ENCODE measurements around the gene BCL2L2. TPM values are rescaled to one million over a fixed set of nuclear protein-coding genes. Genes with fewer than 3 reads are reported as not detected.

The BCL2L2 gene
- total and polyA plus RNA-seq, 2 donors (not counting 1 experiment from before 2014, with no cell fraction given): 5.4 to 17.8 TPM

GRCh38 chr14:23281247-23281646 is 25.4 kb upstream of the BCL2L2 start:
- Histone ChIP-seq H3K79me2 (ENCODE audit: control insufficient read depth, insufficient read depth, low read length) (peaks cover 21% of the 10 kb centered on the region), H3K4me3 (ENCODE audit: control extremely low read depth in 1 of 5, extremely low read depth in 1 of 5, insufficient read depth in 1 of 5, low read depth in 2 of 5, low read length in 4 of 5) (no peak overlapping the region), H3K36me3 (replicated peaks in 1 of 2; ENCODE audit: control extremely low read depth in 1 of 2, control insufficient read depth in 1 of 2, extremely low read depth in 1 of 2, insufficient read depth in 2 of 2, low read length in 1 of 2) (peaks cover 0 to 4% of the 10 kb centered on the region in 2 experiments), H3K9me3 (ENCODE audit: control extremely low read depth in 1 of 3, control insufficient read depth in 2 of 3, insufficient read depth in 1 of 3, low read length in 2 of 3) (no peaks in the 10 kb centered on the region), H4K20me1 (ENCODE audit: control insufficient read depth, insufficient read depth, low read length, poor library complexity, severe bottlenecking) (peaks cover 4% of the 10 kb centered on the region), H3K27ac (ENCODE audit: low read length in 2 of 2) (no peak overlapping the region), H3K27me3 (replicated peaks in 1 of 4; ENCODE audit: control extremely low read depth in 1 of 4, control insufficient read depth in 3 of 4, insufficient read depth in 4 of 4, low read length in 3 of 4) (no peaks in the 10 kb centered on the region), H3K9ac (ENCODE audit: low read length) (no peak overlapping the region), H3K4me1 (ENCODE audit: control insufficient read depth in 2 of 2, insufficient read depth in 2 of 2, low read length in 2 of 2) (peaks cover 8 to 10% of the 10 kb centered on the region in 2 donors), H3K4me2 (replicated peaks; ENCODE audit: low read depth, low read length, poor library complexity, severe bottlenecking) (no peak overlapping the region), H2AFZ (ENCODE audit: insufficient read depth, low read depth, low read length, poor library complexity, severe bottlenecking) (no peak overlapping the region)
- no peak for DNase-seq
- Mint-ChIP-seq H3K4me1 (peaks cover 14% of the 10 kb centered on the region), H3K9me3 (ENCODE audit: insufficient read depth) (no peaks in the 10 kb centered on the region), H3K27me3 (no peaks in the 10 kb centered on the region), H3K27ac (no peak overlapping the region), H3K4me3 (no peak overlapping the region)
- no peak for ATAC-seq (ENCODE audit: low read depth)
- WGBS (ENCODE audit: insufficient coverage): 100% methylated on average over 2 of the region's 6 CpGs
- ChIA-PET POLR2A (no interaction called here), CTCF (interaction anchor here (2.2 kb wide), 2 partner anchors 11 to 13 kb away, joined by 7 to 13 read pairs; no protein-coding TSS in a partner anchor)
- intact Hi-C loops (cut with micrococcal nuclease): loop anchor here (10.0 kb wide), 1 partner anchor 284 kb away; the partner anchor contains the start of gene AP1G2
- TF ChIP-seq EZH2 (IDR thresholded peaks at IDR 0.05; ENCODE audit: borderline replicate concordance, insufficient read depth, low read depth, low read length, poor library complexity, severe bottlenecking) (no peak), CTCF (IDR thresholded peaks at IDR 0.05) (no peak)

Data from B cell (primary cell).